SK-N-SH treated with all-trans-retinoic acid at 6 μM for 48 hours (cell line): ENCODE data around the gene ACE2.

ENCODE experiments used
- ATAC-seq: fragments of 200-7000 bp; cut with Tn5 transposase; 3 replicates; pipeline ENCODE4 v1.9.1; 2020; ENCODE audit warnings: mild to moderate bottlenecking, moderate library complexity
- ARNTL ChIP-seq: fragments of 450-650 bp; formaldehyde crosslinking; IDR thresholded peaks from 2 replicates; pipeline ENCODE4 v1.5.0; 2020; ENCODE audit warnings: low read depth, mild to moderate bottlenecking, moderate library complexity, borderline replicate concordance
- BACH2 ChIP-seq: fragments of 250-450 bp; sonication (Bioruptor Pico); IDR thresholded peaks from 2 replicates; pipeline ENCODE4 v1.9.0; 2021; ENCODE audit warnings: mild to moderate bottlenecking, borderline replicate concordance
- CREB5 ChIP-seq: fragments of 250-450 bp; sonication (Bioruptor Pico); IDR thresholded peaks from 2 replicates; pipeline ENCODE4 v1.5.1; 2020; ENCODE audit warnings: low read depth, mild to moderate bottlenecking, moderate library complexity
- CSDC2 ChIP-seq: fragments of 250-450 bp; sonication (Bioruptor Pico); IDR thresholded peaks from 2 replicates; pipeline ENCODE4 v1.5.0; 2020; ENCODE audit warnings: mild to moderate bottlenecking, moderate library complexity
- CSRNP3 ChIP-seq: fragments of 250-450 bp; sonication (Bioruptor Pico); IDR thresholded peaks from 2 replicates; pipeline ENCODE4 v1.5.1; 2021; ENCODE audit warnings: mild to moderate bottlenecking, moderate library complexity
- ESRRG ChIP-seq: fragments of 250-450 bp; sonication (Bioruptor Pico); IDR thresholded peaks from 2 replicates; pipeline ENCODE4 v1.6.1; 2021; ENCODE audit warnings: mild to moderate bottlenecking
- GLIS3 ChIP-seq: fragments of 250-450 bp; sonication (Bioruptor Pico); IDR thresholded peaks from 2 replicates; pipeline ENCODE4 v1.5.0; 2020; ENCODE audit warnings: mild to moderate bottlenecking, moderate library complexity
- ISL1 ChIP-seq: fragments of 250-450 bp; sonication (Bioruptor Pico); IDR thresholded peaks from 2 replicates; pipeline ENCODE4 v2.1.2; 2022; ENCODE audit warnings: mild to moderate bottlenecking, moderate library complexity
- OSR1 ChIP-seq: fragments of 250-450 bp; sonication (Bioruptor Pico); IDR thresholded peaks from 2 replicates; pipeline ENCODE4 v1.8.0; 2022; ENCODE audit warnings: moderate library complexity, mild to moderate bottlenecking, inconsistent platforms
- PATZ1 ChIP-seq: fragments of 250-450 bp; sonication (Bioruptor Pico); IDR thresholded peaks from 2 replicates; pipeline ENCODE4 v1.8.0; 2020; ENCODE audit warnings: mild to moderate bottlenecking, moderate library complexity, borderline replicate concordance
- PPARA ChIP-seq: fragments of 250-450 bp; sonication (Bioruptor Pico); IDR thresholded peaks from 2 replicates; pipeline ENCODE4 v1.5.0; 2020; ENCODE audit warnings: mild to moderate bottlenecking, borderline replicate concordance
- RARB ChIP-seq: fragments of 250-450 bp; sonication (Bioruptor Pico); IDR thresholded peaks from 2 replicates; pipeline ENCODE4 v1.8.0; 2021; ENCODE audit warnings: mild to moderate bottlenecking, moderate library complexity
- SNAI2 ChIP-seq: fragments of 250-450 bp; sonication (Bioruptor Pico); IDR thresholded peaks from 2 replicates; pipeline ENCODE4 v1.5.0; 2020; ENCODE audit warnings: mild to moderate bottlenecking, moderate library complexity
- TCF4 ChIP-seq: fragments of 250-450 bp; sonication (Bioruptor Pico); IDR thresholded peaks from 2 replicates; pipeline ENCODE4 v1.8.0; 2021; ENCODE audit warnings: mild to moderate bottlenecking, moderate library complexity, borderline replicate concordance
- TOX ChIP-seq: fragments of 250-450 bp; sonication (Bioruptor Pico); IDR thresholded peaks from 2 replicates; pipeline ENCODE4 v1.8.0; 2021; ENCODE audit warnings: mild to moderate bottlenecking, moderate library complexity, borderline replicate concordance
- TSHZ2 ChIP-seq: fragments of 250-450 bp; sonication (Bioruptor Pico); IDR thresholded peaks from 2 replicates; pipeline ENCODE4 v1.5.0; 2020; ENCODE audit warnings: mild to moderate bottlenecking, moderate library complexity
- ZFP3 ChIP-seq: fragments of 250-450 bp; sonication (Bioruptor Pico); IDR thresholded peaks from 2 replicates; pipeline ENCODE4 v1.5.0; 2020; ENCODE audit warnings: mild to moderate bottlenecking, moderate library complexity
- ZNF565 ChIP-seq: fragments of 450-650 bp; formaldehyde crosslinking; conservative IDR thresholded peaks from 2 replicates; pipeline ENCODE4 v1.5.0; 2020; ENCODE audit warnings: low read depth, mild to moderate bottlenecking, moderate library complexity
- ZNF70 ChIP-seq: fragments of 450-650 bp; formaldehyde crosslinking; IDR thresholded peaks from 2 replicates; pipeline ENCODE4 v1.5.0; 2020; ENCODE audit warnings: mild to moderate bottlenecking, moderate library complexity
- ZNF8 ChIP-seq: fragments of 450-650 bp; formaldehyde crosslinking; IDR thresholded peaks from 2 replicates; pipeline ENCODE4 v1.5.0; 2020; ENCODE audit warnings: mild to moderate bottlenecking, moderate library complexity

Gene ACE2

GRCh38 chrX:15546745-15547144, 54.0 kb downstream of the ACE2 start:
- TF ChIP-seq PPARA (CRISPR knock-in tag) (no peak), SNAI2 (CRISPR knock-in tag) (no peak), ESRRG (no peak), BACH2 (CRISPR knock-in tag) (no peak), PATZ1 (CRISPR knock-in tag) (no peak), ZNF8 (CRISPR knock-in tag) (no peak), CSDC2 (CRISPR knock-in tag) (no peak), ISL1 (no peak), GLIS3 (CRISPR knock-in tag) (no peak), TOX (no peak), RARB (CRISPR knock-in tag) (no peak), TSHZ2 (no peak), ARNTL (CRISPR knock-in tag) (no peak), CREB5 (CRISPR knock-in tag) (no peak), ZNF565 (CRISPR knock-in tag) (no peak), TCF4 (CRISPR knock-in tag) (no peak), ZNF70 (CRISPR knock-in tag) (no peak), CSRNP3 (CRISPR knock-in tag) (no peak), ZFP3 (CRISPR knock-in tag) (no peak), OSR1 (CRISPR knock-in tag) (no peak)
- TF ChIP-seq, all 23 proteins: peak for 0
- no peak for ATAC-seq

- TF ChIP-seq RARB (CRISPR knock-in tag) (no peak), PATZ1 (CRISPR knock-in tag) (no peak), BACH2 (CRISPR knock-in tag) (no peak), ZFP3 (CRISPR knock-in tag) (no peak)
- TF ChIP-seq, all 23 proteins: peak for 0
- no peak for ATAC-seq
These were observed 70.4 kb downstream of the ACE2 start for GRCh38 chrX:15530318-15530717.

GRCh38 chrX:15529165-15529564, 71.6 kb downstream of the ACE2 start:
- no peak for TF ChIP-seq SNAI2 (CRISPR knock-in tag)
- TF ChIP-seq, all 23 proteins: peak for 0

More at GRCh38 chrX:15529165-15529564, 71.6 kb downstream of the ACE2 start:
- no peak for ATAC-seq
